ENCODE results near the gene EPHB1. TPM values are rescaled to one million over a fixed set of nuclear protein-coding genes. Genes with fewer than 3 reads are reported as not detected.

EPHB1 gene
- total and polyA plus RNA-seq, 5 experiments from 2014 or later = not detected

GRCh38 chr3:134885877-134886621 lies 91.0 kb downstream of the EPHB1 start:
- Mint-ChIP-seq H3K36me3 (no peaks in the 10 kb centered on the region), H3K4me3 (no peak overlapping the region), H3K4me1 (no peaks in the 10 kb centered on the region), H3K9me3 (peaks cover 0 to 3% (median 0%) of the 10 kb centered on the region in 9 donors), H3K27ac (no peak overlapping the region), H3K27me3 (peaks cover 0 to 12% (median 0%) of the 10 kb centered on the region in 5 donors)
- DNase-seq = no peak
- POLR2A ChIA-PET = no interaction called here
- ATAC-seq = no peak

- Mint-ChIP-seq H3K27ac (no peak overlapping the region), H3K4me1 (no peaks in the 10 kb centered on the region), H3K36me3 (no peaks in the 10 kb centered on the region), H3K27me3 (peaks cover 0 to 10% (median 0%) of the 10 kb centered on the region in 5 donors), H3K4me3 (no peak overlapping the region), H3K9me3 (peaks cover 0 to 5% (median 0%) of the 10 kb centered on the region in 9 donors)
- DNase-seq (no peak), ATAC-seq (no peak)
- POLR2A ChIA-PET = no interaction called here
Observed at GRCh38 chr3:134886991-134887390, 91.9 kb downstream of the EPHB1 start.

- DNase-seq = no peak
- no peak for ATAC-seq
- no peak overlapping the region for H3K4me3 Mint-ChIP-seq
- H3K9me3 Mint-ChIP-seq = peaks cover 0 to 5% (median 0%) of the 10 kb centered on the region in 9 donors
- peaks cover 0 to 8% (median 0%) of the 10 kb centered on the region in 5 donors for H3K27me3 Mint-ChIP-seq
- POLR2A ChIA-PET = no interaction called here
- H3K36me3 Mint-ChIP-seq = no peaks in the 10 kb centered on the region
- no peak overlapping the region for H3K27ac Mint-ChIP-seq
- H3K4me1 Mint-ChIP-seq = no peaks in the 10 kb centered on the region
Observed at GRCh38 chr3:134887536-134887935, 92.5 kb downstream of the EPHB1 start.

GRCh38 chr3:134892326-134892725 lies 97.3 kb downstream of the EPHB1 start:
- H3K36me3 Mint-ChIP-seq = no peaks in the 10 kb centered on the region
- peaks cover 0 to 5% (median under 1%) of the 10 kb centered on the region in 9 donors for H3K9me3 Mint-ChIP-seq
- POLR2A ChIA-PET = no interaction called here
- ATAC-seq (no peak), DNase-seq (no peak)
- no peaks in the 10 kb centered on the region for H3K4me1 Mint-ChIP-seq
- H3K27ac Mint-ChIP-seq = no peak overlapping the region
- H3K4me3 Mint-ChIP-seq = no peak overlapping the region
- peaks cover 0 to 14% (median 2%) of the 10 kb centered on the region in 5 donors for H3K27me3 Mint-ChIP-seq

- Mint-ChIP-seq H3K36me3 (no peaks in the 10 kb centered on the region), H3K9me3 (peaks cover 0 to 5% (median 0%) of the 10 kb centered on the region in 9 donors), H3K4me1 (no peaks in the 10 kb centered on the region), H3K27ac (no peak overlapping the region), H3K27me3 (peaks cover 0 to 14% (median 2%) of the 10 kb centered on the region in 5 donors), H3K4me3 (no peak overlapping the region)
- DNase-seq = no peak
- POLR2A ChIA-PET = no interaction called here
- ATAC-seq = no peak
Observed at GRCh38 chr3:134892761-134893160, 97.7 kb downstream of the EPHB1 start.

GRCh38 chr3:134894533-134894932 lies 99.5 kb downstream of the EPHB1 start:
- H3K27ac Mint-ChIP-seq = no peak overlapping the region
- POLR2A ChIA-PET = no interaction called here
- no peaks in the 10 kb centered on the region for H3K36me3 Mint-ChIP-seq
- peaks cover 0 to 16% (median 0%) of the 10 kb centered on the region in 5 donors for H3K27me3 Mint-ChIP-seq
- ATAC-seq (no peak), DNase-seq (no peak)
- no peak overlapping the region for H3K4me3 Mint-ChIP-seq
- peaks cover 0 to 5% (median 0%) of the 10 kb centered on the region in 9 donors for H3K9me3 Mint-ChIP-seq
- H3K4me1 Mint-ChIP-seq = no peaks in the 10 kb centered on the region

- DNase-seq (no peak), ATAC-seq (no peak)
- peaks cover 0 to 5% (median 0%) of the 10 kb centered on the region in 9 donors for H3K9me3 Mint-ChIP-seq
- POLR2A ChIA-PET = no interaction called here
- H3K4me1 Mint-ChIP-seq = no peaks in the 10 kb centered on the region
- H3K4me3 Mint-ChIP-seq = no peak overlapping the region
- peaks cover 0 to 16% (median 0%) of the 10 kb centered on the region in 5 donors for H3K27me3 Mint-ChIP-seq
- no peak overlapping the region for H3K27ac Mint-ChIP-seq
- H3K36me3 Mint-ChIP-seq = no peaks in the 10 kb centered on the region
Observed at GRCh38 chr3:134895181-134895580, 100.1 kb downstream of the EPHB1 start.

- no peak for ATAC-seq
- no peaks in the 10 kb centered on the region for H3K4me1 Mint-ChIP-seq
- no peak overlapping the region for H3K27ac Mint-ChIP-seq
Observed at GRCh38 chr3:134896141-134896540, 101.1 kb downstream of the EPHB1 start.

GRCh38 chr3:134896696-134897095 lies 101.6 kb downstream of the EPHB1 start:
- no peak for DNase-seq
- ATAC-seq = no peak
- Mint-ChIP-seq H3K27me3 (peaks cover 0 to 16% (median 4%) of the 10 kb centered on the region in 5 donors), H3K4me3 (no peak overlapping the region), H3K9me3 (peaks cover 0 to 2% (median 0%) of the 10 kb centered on the region in 9 donors), H3K4me1 (no peaks in the 10 kb centered on the region), H3K36me3 (no peaks in the 10 kb centered on the region), H3K27ac (no peak overlapping the region)
- POLR2A ChIA-PET = no interaction called here

More at GRCh38 chr3:134896141-134896540, 101.1 kb downstream of the EPHB1 start:
- POLR2A ChIA-PET = no interaction called here
- Mint-ChIP-seq H3K4me3 (no peak overlapping the region), H3K9me3 (peaks cover 0 to 2% (median 0%) of the 10 kb centered on the region in 9 donors), H3K36me3 (no peaks in the 10 kb centered on the region), H3K27me3 (peaks cover 0 to 16% (median 0%) of the 10 kb centered on the region in 5 donors)
- DNase-seq = no peak

GRCh38 chr3:134897391-134898141 lies 102.5 kb downstream of the EPHB1 start:
- Mint-ChIP-seq H3K36me3 (no peaks in the 10 kb centered on the region), H3K9me3 (peaks cover 0 to 2% (median 0%) of the 10 kb centered on the region in 9 donors), H3K4me1 (no peaks in the 10 kb centered on the region), H3K4me3 (no peak overlapping the region), H3K27me3 (peaks cover 0 to 16% (median 4%) of the 10 kb centered on the region in 5 donors), H3K27ac (no peak overlapping the region)
- DNase-seq (no peak), ATAC-seq (no peak)
- POLR2A ChIA-PET = no interaction called here

- peaks cover 0 to 13% (median 4%) of the 10 kb centered on the region in 5 donors for H3K27me3 Mint-ChIP-seq
- H3K36me3 Mint-ChIP-seq = no peaks in the 10 kb centered on the region
- H3K4me1 Mint-ChIP-seq = no peaks in the 10 kb centered on the region
- no peak for ATAC-seq
- peaks cover 0 to 2% (median 0%) of the 10 kb centered on the region in 9 donors for H3K9me3 Mint-ChIP-seq
- DNase-seq = no peak
- no peak overlapping the region for H3K27ac Mint-ChIP-seq
- no peak overlapping the region for H3K4me3 Mint-ChIP-seq
- POLR2A ChIA-PET = no interaction called here
Observed at GRCh38 chr3:134898181-134898754, 103.2 kb downstream of the EPHB1 start.

GRCh38 chr3:134899786-134900185 lies 104.7 kb downstream of the EPHB1 start:
- H3K27ac Mint-ChIP-seq = no peak overlapping the region
- no peaks in the 10 kb centered on the region for H3K9me3 Mint-ChIP-seq
- DNase-seq (no peak), ATAC-seq (no peak)
- H3K36me3 Mint-ChIP-seq = no peaks in the 10 kb centered on the region
- H3K4me1 Mint-ChIP-seq = peaks cover 0 to 4% (median 0%) of the 10 kb centered on the region in 4 donors
- H3K27me3 Mint-ChIP-seq = peaks cover 0 to 12% (median 4%) of the 10 kb centered on the region in 5 donors
- no peak overlapping the region for H3K4me3 Mint-ChIP-seq
- POLR2A ChIA-PET = no interaction called here

GRCh38 chr3:134900482-134900881 lies 105.4 kb downstream of the EPHB1 start:
- H3K4me1 Mint-ChIP-seq = peaks cover 0 to 4% (median 0%) of the 10 kb centered on the region in 4 donors
- H3K36me3 Mint-ChIP-seq = no peaks in the 10 kb centered on the region
- no peak overlapping the region for H3K4me3 Mint-ChIP-seq
- no peak overlapping the region for H3K27ac Mint-ChIP-seq
- ATAC-seq (no peak), DNase-seq (no peak)
- no peaks in the 10 kb centered on the region for H3K9me3 Mint-ChIP-seq
- POLR2A ChIA-PET = no interaction called here
- peaks cover 0 to 16% (median 4%) of the 10 kb centered on the region in 5 donors for H3K27me3 Mint-ChIP-seq

Data from naive thymus-derived CD8-positive, alpha-beta T cell (primary cell).